HPDE6-E6E7 (cell line): ENCODE measurements around the gene GNAZ.
"Not testable (repeated sequence)": the region's sequence is repeated elsewhere in the genome, so short reads cannot be mapped to it uniquely, and the experiment has no call there.

Experiments
- DNase-seq: peaks from one replicate; pipeline ENCODE4 v3.0.0; 2011; ENCODE audit warnings: missing footprints; ENCODE audit errors: extremely low spot score

Gene GNAZ

DNA sequence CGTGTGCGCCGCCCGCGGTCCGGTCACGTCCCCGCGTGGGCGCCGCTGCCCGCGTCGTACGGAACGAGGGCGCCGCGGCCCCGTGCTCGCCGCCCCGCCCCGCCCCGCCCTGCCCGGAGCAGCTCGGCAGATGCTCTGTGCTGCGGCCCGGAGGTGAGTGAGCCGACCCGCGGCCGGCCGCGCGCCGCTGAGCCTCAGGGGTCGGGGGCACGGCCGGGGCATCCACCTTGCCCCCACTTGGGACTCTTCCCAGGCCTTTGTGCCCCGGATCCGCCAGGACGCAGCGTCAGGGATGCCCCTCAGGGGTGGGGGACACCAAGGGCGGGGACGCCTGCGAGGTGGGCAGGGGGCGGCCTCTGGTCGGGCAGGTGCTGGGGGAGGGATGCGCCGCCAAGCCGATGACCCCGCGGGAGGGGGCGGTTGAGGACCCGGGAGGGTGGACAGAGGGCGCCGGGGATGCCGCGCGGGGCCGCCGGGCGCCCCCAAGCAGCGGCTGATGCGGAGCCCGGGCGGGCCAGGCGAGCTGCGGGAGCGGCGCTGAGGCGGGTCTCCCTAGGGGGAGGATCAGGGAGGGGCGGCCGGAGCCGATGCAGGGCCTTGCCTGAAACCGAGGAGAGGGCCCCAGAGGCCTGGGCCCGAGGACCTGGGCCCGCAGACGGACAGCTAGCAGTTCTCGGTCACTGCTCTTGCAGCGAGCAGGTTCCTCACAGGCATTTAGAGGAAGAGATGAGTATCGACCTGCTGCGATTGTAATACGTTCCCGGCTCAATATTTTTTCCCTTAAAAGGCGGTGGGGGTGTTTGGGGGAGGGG is at the start of gene GNAZ:
GNAZ (plus strand) TSS at position 102 of the 812 bp plus-strand sequence. CDS start 25,177 bp downstream, outside the sequence.
- no peak for DNase-seq

DNA sequence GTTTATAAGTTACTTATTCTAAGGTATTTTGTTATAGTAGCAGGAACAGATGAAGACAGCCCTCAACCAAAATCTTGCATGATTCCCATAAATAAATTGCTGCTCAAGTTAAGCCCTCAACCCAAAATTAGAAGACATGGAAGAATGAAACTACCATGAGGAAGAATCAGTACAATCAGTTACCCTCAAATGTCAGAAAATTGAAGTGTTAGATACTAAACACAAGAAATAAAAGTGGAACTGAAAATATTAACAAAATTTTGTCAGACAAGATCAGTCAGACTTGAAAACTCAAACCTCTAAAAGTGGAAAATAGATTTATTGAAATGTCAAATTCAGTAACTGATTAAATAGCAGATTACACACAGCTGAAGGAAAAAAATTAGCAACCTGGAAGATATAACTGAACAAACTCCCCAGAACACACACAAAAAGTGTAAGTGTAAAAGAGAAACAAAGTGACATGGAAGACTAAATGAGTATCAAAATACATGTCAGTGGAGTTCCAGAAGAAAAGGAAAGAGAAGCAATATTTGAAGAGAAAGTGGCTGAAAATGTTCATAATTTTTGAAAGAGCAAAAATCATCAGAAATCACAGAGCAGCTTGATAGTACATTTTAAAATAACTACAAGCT is 49.5 kb upstream of the GNAZ start:
- DNase-seq = no peak

DNA sequence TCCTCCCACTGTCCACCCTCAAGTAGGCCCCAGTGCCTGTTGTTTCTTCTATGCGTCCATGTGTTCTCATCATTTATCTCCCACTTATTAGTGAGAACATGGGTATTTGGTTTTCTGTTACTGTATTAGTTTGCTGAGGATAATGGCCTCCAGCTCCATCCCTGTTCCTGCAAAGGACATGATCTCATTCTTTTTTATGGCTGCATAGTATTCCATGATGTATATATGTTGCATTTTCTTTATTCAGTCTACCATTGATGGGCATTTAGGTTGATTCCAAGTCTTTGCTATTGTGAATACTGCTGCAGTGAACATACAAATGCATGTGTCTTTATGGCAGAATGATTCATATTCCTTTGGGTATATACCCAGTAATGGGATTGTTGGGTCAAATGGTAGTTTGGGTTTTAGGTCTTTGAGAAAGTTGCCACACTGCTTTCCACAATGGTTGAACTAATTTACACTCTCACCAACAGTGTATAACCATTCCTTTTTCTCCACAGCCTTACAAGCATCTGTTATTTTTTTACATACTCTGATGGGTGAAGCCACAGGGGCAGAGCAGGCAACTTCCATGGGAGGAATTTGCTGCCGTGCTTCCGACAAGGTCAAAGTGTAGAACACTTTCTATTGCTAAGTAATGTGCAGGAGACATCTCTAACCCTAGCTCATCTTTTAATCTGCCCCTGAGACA is 48.5 kb upstream of the GNAZ start:
- not testable (repeated sequence) for DNase-seq

DNA sequence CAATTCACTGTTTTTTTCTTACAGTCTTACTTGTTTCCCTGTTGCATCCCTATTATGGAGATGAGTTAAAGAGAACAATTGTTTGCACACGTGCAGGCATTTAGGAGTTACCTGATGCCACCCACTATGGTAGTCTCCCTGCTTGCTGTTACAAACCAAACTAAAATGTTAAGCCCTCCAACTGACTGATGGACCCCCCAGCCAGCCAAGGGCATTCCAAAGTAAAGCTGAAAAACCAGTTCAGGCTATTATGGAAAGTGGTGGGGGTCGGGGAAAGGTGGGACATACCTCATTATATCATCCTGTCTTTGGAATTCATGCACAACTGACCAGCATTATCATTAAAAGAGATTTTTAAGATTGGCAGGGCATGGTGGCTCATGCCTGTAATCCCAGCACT is 47.0 kb upstream of the GNAZ start:
- no peak for DNase-seq

DNA sequence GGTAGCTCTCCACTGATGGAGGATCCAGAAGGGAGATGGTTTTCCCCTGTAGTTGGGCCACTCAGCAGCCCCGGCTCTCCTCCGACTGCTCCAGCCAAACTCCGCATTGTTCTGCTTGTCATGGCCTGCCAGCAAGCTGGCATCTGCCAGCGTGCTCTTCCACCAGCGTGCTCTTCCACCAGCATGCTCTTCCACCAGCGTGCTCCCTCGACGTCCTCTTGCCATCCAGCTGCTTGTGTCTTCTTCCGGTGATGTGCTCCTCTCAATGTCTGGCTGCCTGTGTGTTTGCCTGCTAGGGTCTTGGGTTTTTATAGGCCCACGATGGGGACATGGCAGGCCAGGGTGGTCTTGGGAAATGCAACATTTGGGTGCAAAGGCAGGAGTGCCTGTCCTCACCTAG is 43.5 kb upstream of the GNAZ start:
- no peak for DNase-seq

DNA sequence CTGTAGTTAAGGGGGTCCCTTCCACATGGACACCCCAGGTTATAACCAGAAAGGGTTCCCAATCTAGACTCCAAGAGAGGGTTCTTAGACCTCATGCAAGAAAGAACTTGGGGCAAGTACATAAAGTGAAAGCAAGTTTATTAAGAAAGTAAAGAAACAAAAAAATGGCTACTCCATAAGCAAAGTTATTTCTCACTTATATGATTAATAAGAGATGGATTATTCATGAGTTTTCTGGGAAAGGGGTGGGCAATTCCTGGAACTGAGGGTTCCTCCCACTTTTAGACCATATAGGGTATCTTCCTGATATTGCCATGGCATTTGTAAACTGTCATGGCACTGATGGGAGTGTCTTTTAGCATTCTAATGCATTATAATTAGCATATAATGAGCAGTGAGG is 42.5 kb upstream of the GNAZ start:
- DNase-seq = not testable (repeated sequence)

DNA sequence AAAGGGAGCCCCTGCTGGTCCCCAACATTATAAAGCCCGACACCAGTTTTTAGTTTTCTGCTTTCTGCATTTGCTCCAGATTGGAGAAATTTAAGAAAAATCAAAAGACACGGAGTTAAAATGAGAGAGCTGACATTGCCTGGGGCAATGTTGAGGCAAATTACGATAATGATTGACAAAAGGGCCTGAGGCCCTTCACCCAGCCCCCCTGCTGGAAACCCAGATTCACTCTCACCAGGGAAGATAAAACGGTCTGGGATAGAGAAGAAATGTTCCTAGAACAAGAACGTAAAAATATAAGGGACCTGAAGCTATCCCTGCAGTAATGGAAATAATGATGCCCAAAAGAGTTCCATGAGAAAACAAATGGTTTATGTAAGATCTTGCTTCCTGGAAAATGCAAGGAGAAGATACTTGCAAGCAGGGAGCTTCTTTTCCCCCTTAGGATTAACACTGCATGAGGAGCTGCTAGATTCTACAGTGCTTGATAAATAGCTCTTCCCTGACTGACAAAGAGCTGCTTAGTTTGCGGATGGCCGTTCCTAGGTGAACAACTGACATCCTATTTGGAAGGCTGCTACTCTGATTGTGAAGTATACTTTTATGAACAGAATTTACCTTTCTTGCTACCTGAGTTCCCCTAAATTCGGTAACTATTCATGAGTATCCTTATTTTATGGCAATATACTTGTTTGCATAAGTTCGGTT is 40.6 kb upstream of the GNAZ start:
- no peak for DNase-seq

DNA sequence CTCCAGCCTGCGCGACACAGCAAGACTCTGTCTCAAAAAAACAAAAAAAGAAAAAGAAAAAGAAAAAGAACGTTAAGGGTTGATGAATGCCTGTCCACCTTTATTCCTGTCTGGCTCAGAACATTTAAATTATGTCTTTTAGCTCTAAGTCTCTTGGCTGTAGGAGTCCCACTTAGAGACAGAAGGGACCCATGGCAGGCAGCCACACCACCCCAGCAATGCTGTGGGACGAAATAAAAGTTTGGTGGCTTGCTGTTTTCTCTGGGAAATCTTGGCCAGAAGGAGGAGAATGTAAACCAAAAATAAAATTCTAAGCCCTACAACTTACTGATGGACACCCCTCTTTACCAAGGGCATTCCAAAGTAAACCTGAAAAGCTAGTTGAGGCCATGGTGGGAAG is 38.9 kb upstream of the GNAZ start:
- DNase-seq = no peak

DNA sequence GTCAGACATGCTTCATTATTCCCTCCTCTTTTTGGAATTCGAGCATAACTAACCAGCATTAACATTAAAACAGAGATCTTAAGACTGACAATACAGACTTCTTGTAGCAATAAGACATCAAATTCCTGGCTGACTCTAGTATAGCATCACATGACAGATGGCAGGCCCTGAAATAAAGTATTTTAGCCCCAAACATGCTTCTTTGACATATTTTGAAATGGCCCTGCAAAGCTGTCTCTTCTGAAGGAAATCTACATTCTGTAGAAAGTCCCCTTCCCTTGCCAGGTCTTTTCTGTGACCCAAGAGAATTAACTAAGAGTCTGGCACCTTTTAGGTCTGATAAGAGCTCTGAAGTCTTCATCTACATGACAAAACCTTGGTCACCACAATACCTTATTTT is 38.5 kb upstream of the GNAZ start:
- no peak for DNase-seq

DNA sequence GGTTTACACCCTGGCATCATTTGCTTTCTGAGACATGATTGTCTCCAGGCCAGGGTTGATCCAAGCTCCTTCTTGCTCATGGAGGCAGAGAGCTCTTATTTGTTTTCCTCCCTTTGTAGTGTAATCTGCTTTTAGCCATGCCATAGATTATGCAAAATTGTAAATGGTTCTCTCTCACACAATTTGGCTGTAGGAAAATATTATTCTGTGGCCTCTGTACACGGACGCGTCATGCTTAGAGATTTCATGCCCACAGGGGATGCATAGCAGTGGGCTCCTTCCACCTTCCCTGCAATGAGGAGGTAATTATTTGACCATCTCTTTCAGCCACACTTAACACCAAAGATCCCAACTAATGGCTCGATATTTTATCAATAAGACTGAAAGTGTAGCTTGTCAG is 37.7 kb upstream of the GNAZ start:
- DNase-seq = no peak

DNA sequence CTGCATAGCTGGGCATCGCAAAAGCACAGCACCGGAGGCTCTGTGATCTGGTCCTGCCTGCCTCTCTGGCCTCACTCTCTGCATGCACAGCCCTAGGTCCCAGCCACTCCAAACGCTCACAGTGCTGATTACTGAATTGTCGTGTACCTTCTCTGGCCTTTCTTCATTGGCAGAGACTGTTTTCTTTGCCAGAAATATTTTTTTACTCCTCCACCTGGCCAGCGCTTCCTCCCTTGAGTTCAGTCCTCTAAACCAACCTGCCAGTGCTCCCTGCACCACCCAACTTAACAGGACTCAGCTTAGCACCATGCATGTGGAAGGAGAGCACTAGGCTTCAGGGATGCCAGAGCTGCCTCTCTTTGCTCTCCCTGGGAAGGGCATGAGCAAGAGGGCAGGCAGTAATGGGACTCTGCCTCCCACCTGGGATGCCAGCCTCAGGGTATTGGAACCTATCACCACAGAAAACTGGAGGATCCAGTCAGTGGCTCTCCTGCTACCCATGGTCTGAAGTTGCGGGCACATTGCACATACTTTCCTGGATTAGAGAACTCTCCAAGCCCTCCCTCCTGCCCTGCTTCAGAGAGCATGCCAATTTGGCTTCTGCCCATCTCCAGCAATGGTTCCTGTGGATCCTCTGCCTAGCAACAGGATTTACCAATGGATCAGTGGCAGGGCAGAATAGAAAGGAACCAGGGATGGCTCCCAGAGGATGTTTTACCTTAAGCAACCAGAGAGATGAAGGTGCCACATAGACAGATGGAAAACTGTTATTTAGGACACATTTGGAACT is 37.0 kb upstream of the GNAZ start:
- no peak for DNase-seq

DNA sequence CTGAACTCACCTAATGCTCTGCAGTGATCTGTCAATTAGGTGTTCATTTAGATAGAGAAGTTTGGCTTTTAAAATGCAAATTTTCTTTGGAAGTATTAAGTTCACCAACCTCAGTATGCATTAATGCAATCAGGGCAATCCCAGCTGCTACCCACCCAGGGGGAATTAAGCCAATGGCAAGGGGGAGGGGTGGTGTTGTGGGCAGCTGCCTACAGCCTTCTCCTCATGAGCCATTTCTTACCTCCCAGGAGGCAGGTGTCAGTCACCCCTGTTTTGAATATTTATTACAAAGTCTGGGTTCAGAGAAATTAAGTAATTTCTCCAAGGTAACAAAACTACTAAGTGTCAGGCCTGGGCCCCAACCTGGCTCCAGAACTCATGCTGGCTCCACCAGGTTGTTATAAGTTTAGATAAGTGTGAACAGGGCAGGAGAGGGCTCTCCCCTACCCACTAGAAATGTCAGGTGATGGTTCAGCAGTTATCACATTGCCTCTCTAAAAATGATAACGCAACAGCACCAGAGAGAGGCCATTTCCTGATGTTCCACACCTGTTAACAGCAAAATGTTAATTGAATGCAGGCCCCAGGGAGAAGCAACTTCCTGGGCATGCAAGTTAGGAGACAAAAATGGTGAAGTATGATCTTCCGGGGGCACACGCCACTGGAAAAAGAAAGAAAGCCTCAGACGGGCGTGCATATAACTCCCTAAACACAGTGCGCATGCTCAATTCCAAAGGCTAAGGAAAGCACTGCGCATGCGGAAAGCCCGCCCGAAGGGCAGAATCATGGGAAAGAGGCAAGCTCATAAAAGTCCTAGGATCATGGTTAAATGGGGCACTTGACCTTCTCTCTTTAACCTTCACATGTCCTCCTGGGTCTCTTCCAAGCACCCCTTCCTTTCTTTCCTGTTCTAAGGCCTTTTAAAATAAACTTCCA is 35.4 kb upstream of the GNAZ start:
- DNase-seq = no peak

DNA sequence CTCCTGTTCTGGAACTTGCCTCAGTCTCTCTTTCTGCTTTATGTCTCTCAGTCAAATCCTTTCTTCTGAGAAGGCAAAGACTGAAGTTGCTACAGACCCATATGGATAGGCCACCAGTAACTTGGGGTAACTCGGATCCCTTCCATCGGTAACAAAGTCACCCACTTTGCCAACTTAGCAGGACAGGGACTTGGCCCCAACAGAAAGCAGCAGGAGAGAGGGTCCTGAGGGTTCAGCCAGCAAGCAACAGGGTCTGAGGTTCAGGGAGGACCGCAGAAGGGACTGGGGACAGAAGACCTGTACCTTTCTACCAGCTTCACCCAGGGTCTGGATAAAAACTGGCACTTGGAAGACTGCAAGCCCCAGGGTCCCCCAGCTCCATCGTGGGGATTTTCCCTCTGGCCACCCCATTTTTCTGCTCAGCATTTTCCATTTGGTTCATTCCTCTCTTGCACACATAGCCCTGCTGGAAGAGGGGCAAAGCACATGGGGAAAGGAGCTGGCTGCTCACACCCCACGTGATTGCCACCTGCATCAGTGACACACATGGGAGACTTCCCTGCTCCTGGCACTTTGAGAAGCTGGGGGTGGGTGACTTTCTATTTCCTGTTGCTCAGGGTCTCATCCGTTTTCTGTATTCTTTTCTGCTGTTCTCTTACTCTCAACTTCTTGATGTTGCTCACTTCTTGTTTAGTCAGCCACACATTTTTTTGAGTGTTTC is 34.6 kb upstream of the GNAZ start:
- DNase-seq = no peak

DNA sequence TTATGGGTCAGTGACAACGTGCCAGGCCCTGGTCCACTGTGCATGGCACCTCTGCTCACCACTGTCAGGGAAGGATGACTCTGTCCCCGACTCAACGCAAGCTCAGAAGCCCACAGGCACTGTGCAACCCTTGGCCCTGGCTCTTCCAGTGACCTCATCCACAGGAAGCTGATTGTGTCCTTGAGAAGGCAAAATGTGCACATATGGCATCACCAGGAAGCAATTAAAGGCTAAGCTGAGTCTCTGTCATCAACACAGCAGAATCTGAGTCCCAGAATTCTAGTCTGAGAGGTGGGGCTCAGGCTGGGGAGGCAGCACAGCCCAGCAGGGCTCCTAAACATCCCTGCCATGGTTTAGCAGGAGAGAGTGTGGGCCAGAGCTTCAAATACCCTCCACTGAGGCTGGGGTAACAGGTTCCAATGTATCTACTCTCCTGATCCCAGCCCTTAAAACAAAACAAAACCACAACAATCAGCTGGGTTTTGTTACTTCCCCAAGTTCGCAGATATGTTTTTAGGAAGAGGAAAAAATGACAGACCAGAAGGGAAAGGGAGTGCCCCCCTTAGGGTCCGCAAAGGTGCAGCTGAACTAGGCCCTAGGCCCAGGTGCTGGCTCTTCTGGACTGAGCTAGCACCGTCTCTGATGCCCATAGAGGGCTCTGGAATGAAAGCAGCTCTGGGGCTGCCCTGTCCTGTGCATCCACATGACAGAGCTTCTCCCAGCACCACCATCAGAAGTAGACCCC is 33.5 kb upstream of the GNAZ start:
- no peak for DNase-seq

DNA sequence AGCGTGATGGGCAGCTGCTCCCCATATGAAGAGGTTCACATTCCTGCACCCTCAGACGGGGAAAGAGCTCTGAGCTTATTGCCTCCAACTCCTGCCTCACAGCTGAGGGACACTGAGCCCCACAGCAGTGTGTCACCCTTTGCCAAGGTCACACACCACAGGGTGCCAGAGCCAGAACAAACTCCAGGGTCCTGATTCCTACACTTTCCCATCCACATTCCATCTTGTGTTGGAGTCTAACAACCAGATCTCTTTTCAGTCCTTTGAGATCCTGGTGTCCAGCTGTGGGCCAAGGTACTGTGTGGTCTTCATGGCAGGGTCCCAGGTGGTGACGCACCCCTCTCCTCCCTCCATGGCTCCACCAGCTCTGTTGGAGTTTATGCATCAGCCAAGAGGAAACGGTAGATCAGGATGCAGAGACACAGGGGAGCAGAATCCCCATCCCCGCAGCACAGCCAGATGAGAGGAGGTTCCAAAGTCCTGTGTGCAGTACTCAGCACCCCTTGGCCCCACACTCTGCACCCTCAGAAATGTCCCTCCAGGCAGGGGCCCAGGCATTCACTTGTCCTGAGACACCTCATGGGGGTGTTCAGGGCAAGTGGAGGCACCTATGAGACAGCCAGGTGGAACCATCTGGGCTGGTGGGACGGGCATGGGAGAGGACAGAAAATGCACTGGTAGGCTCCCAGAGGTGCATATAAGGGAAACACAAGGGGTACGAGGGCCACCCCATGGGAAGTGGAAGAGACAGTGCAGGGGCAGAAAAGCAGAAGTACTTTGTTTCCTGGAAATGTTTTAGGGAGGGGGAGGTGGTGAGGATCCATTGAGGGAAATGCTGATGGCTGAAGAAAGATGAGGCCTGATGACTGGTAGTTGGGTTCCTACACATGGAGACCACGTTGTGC is 32.6 kb upstream of the GNAZ start:
- no peak for DNase-seq

DNA sequence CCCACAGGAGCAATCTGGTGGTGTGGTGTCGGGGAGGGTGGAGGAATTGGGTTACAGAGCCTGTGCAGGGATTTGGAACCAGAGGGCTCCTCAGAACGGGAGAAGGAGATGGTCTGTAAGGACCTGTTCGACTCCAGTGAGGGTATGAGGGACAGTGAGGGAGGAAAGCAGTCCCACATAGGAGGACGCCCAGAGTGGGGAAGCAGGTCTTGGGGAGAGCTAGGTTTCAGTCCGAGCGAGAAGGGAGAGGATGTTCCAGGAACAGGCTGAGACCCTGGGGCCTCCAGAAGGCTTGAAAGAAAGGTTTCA is 32.0 kb upstream of the GNAZ start:
- no peak for DNase-seq

DNA sequence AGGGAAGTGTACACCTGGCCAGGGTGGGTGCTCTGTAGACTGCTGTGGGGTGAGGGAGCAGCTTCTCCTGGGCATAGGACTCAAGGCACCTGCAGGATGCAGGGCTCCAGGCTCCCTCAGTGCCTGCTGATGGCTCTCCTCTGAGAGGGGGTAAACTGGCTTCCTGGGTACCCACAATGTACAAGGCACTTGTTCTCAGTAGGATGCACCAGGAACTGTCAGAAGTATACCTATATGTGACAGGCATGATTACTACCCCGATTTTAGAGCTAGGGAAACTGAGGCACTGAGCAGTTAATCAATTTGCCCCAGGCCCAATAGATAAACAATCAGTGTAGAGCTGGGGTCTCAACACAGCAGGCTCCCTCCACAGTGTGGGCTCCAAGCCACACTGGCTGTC is 31.4 kb upstream of the GNAZ start:
- DNase-seq = no peak

DNA sequence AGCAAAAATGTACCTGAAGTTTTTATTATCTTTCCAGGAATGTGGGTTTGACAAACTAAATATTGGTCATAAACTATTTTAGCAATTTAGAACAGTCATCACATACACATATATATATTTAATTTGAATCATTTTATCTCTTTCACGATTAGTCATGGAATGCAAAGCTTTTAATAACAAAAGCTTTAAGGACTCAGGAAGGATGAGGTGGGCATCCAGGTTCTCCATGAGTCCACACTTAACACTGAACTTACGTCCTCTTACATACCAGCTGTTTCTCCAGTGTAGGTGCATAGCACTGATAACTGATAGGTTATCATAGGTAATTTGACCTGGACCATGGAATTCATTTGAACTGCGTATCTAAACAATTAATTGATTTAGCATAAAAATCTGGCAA is 28.1 kb upstream of the GNAZ start:
- no peak for DNase-seq
